NT2/D1 (cell line): ENCODE data around the gene SLC30A1.

Experiments used
- SUZ12 ChIP-seq: IDR thresholded peaks from 2 replicates; pipeline ENCODE4 v1.6.1; 2011; ENCODE audit not compliant: insufficient read length, insufficient read depth; ENCODE audit errors: extremely low read depth
- YY1 ChIP-seq: IDR thresholded peaks from 2 replicates; pipeline ENCODE4 v1.6.1; 2011; ENCODE audit not compliant: insufficient read length, insufficient read depth
- ZNF274 ChIP-seq: IDR thresholded peaks from 2 replicates; pipeline ENCODE4 v1.6.1; 2011; ENCODE audit warnings: mild to moderate bottlenecking, low read depth, low read length

DNA sequence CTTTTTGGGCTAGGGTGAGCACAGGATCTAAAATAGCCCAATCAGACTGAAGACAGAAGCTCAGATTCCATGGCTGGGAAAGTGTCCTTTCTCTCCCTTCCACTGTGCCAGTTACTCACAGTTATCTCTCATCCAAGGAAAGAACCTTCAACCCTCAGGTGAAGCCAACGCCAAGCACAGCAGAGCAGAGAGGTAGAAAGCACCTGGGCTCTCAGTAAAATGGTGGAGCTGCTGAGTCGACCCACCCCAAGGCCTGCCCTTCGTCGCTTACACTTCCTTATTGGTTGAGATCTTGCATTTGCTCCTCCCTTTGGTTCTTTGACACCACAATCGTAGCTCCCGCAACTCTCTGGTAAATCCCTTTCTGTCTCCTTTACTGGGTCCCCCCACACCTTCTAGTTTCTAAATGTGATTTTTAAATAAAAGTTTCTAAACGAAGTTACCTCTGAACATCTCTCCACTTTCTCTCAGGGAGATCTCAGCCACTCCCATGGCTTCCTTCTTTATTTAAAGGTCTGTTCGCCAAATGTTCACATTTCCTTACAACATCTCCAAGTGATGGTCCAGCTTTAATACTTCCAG lies 27.5 kb upstream of the SLC30A1 start:
- no peak for TF ChIP-seq ZNF274
- TF ChIP-seq YY1: no peak
- no peak for TF ChIP-seq SUZ12
